Mammary epithelial cell (primary cell): ENCODE data around the gene CAMSAP1.

ENCODE experiments used
- CTCF ChIP-seq, 2 donors: IDR thresholded peaks in 1 of 2; conservative IDR thresholded peaks in 1 of 2; 2 replicates each; pipeline ENCODE4 v1.5.1; 2011 to 2012; ENCODE audit warnings: inconsistent platforms in 2 of 2, low read length in 2 of 2, mild to moderate bottlenecking in 2 of 2, control low read depth in 1 of 2, low read depth in 1 of 2; ENCODE audit not compliant: insufficient read depth in 1 of 2; ENCODE audit errors: extremely low read depth in 1 of 2
- EZH2 ChIP-seq: IDR thresholded peaks from 2 replicates; pipeline ENCODE4 v1.6.1; 2012; ENCODE audit warnings: low read length, inconsistent platforms, borderline replicate concordance

GRCh38 chr9:135804581-135805421 is 102.5 kb downstream of the CAMSAP1 start:
- TF ChIP-seq CTCF (conservative IDR thresholded peaks at IDR 0.05 in 1 of 2, IDR thresholded peaks at IDR 0.05 in 1 of 2; ENCODE audit: extremely low read depth in 1 of 2, insufficient read depth in 1 of 2, low read depth in 1 of 2, low read length in 2 of 2) (no peak), EZH2 (no peak)
